Endodermal cell (in vitro differentiated cells): Measurements from ENCODE around the gene TCTN1. TPM values are rescaled to one million over a fixed set of nuclear protein-coding genes. Genes with fewer than 3 reads are reported as not detected.

Source experiments
- DNase-seq: peaks from one replicate; pipeline ENCODE4 v3.0.0-alpha.2; 2017
- H3K27ac ChIP-seq: 2 replicates; pipeline ENCODE4 v1.5.1; 2013; ENCODE audit warnings: mild to moderate bottlenecking, low read depth, low read length, moderate library complexity
- H3K27me3 ChIP-seq: 2 replicates; pipeline ENCODE4 v1.6.1; 2013; ENCODE audit warnings: mild to moderate bottlenecking, low read length, moderate library complexity; ENCODE audit not compliant: insufficient read depth, control insufficient read depth, poor library complexity, severe bottlenecking
- H3K36me3 ChIP-seq: 2 replicates; pipeline ENCODE4 v1.7.0; 2013; ENCODE audit warnings: mild to moderate bottlenecking, low read length, moderate library complexity; ENCODE audit not compliant: control insufficient read depth, insufficient read depth
- H3K4me1 ChIP-seq: one replicate; pipeline ENCODE4 v1.7.0; 2013; ENCODE audit warnings: low read length; ENCODE audit not compliant: control insufficient read depth, insufficient read depth
- H3K4me3 ChIP-seq: 2 replicates; pipeline ENCODE4 v1.5.1; 2013; ENCODE audit warnings: mild to moderate bottlenecking, low read length, moderate library complexity
- H3K9ac ChIP-seq: 2 replicates; pipeline ENCODE4 v1.6.1; 2013; ENCODE audit warnings: mild to moderate bottlenecking, low read length, moderate library complexity; ENCODE audit not compliant: poor library complexity, severe bottlenecking; ENCODE audit errors: extremely low read depth
- H3K9me3 ChIP-seq: 2 replicates; pipeline ENCODE4 v1.6.1; 2013; ENCODE audit warnings: mild to moderate bottlenecking, low read length, moderate library complexity; ENCODE audit not compliant: control insufficient read depth
- H3K27ac Mint-ChIP-seq: 2 replicates; pipeline ENCODE4 v1.8.0; 2020; ENCODE audit warnings: mixed read lengths
- H3K27me3 Mint-ChIP-seq: 2 replicates; pipeline ENCODE4 v1.8.0; 2021; ENCODE audit warnings: mild to moderate bottlenecking, mixed read lengths; ENCODE audit not compliant: insufficient read depth
- H3K36me3 Mint-ChIP-seq: 2 replicates; pipeline ENCODE4 v1.8.0; 2020; ENCODE audit warnings: low read depth, mixed read lengths
- H3K4me1 Mint-ChIP-seq: 2 replicates; pipeline ENCODE4 v1.8.0; 2020; ENCODE audit warnings: mixed read lengths
- H3K4me3 Mint-ChIP-seq: 2 replicates; pipeline ENCODE4 v1.8.0; 2020; ENCODE audit warnings: mild to moderate bottlenecking, moderate library complexity, mixed read lengths
- H3K9me3 Mint-ChIP-seq: 2 replicates; pipeline ENCODE4 v1.8.0; 2020; ENCODE audit warnings: mild to moderate bottlenecking, mixed read lengths
- WGBS, 2 experiments: methylation state at CpG; one replicate each; pipeline versions ENCODE4 v1.1.5 to v1.1.7; 2013; ENCODE audit warnings: missing lambda C conversion rate in 2 of 2, mixed read lengths in 1 of 2; ENCODE audit not compliant: insufficient coverage in 1 of 2, insufficient read length in 1 of 2; 5-methylcytosine and 5-hydroxymethylcytosine counted together
- total RNA-seq, 2 donors: library from RNA; stranded (reverse); fragmentation: NEBNext Ultra II Directional in 1 of 2; extraction: Animal tissue kit (Norgen Biotek cat#: 25700) in 1 of 2; gene quantifications; 2 replicates in 1 of 2; 3 replicates in 1 of 2; pipeline ENCODE4 v1.2.1, GENCODE V29; 2021
- TF ChIP-seq, protein P1 (sequence below): fragments of 200-600 bp; sonication (generic); conservative IDR thresholded peaks from 2 replicates; pipeline ENCODE4 v1.5.0; 2021; ENCODE audit warnings: antibody characterized with exemption, mild to moderate bottlenecking

Gene TCTN1
- total RNA-seq, 2 donors from 2014 or later, result 29.5 to 44.9 TPM

DNA sequence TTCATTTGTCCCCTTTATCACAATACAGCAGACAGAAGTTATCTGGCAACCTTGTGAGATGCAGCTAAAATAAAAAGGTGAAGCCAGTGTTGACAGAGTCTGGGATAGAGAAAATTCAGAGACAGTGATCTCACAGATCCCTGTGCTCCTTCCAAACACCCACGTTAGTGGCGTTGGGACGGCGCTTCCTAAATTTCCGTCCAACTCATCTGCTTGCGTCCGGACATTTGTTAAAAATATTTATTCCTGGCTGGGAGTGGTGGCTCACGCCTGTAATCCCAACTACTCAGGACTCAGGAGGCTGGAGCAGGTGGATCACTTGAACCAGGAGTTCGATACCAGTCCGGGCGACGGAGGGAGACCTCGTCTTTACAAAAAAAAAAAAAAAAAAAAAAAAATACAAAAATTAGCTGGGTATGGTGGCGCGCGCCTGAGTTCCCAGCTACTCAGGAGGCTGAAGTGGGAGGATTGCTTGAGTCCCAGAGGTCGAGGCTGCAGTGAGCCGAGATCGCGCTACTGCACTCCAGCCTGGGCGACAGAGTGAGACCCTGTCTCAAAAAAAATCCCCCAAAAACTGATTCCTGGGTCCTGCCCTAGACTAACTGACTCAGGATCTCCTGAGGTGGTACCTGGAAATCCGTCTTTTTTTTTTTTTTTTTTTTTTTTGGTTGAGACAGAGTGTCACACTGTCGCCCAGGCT, 708 bp upstream of the TCTN1 start:
- no peaks in the 10 kb centered on the region for H3K9me3 ChIP-seq
- no peak for DNase-seq
- Mint-ChIP-seq H3K27ac (peak overlapping the region; percentile 89), H3K27me3 (peaks cover 3% of the 10 kb centered on the region), H3K36me3 (peaks cover 3% of the 10 kb centered on the region), H3K9me3 (no peaks in the 10 kb centered on the region), H3K4me1 (no peaks in the 10 kb centered on the region), H3K4me3 (peak overlapping the region; percentile 77)
- TF ChIP-seq, protein P1, sequence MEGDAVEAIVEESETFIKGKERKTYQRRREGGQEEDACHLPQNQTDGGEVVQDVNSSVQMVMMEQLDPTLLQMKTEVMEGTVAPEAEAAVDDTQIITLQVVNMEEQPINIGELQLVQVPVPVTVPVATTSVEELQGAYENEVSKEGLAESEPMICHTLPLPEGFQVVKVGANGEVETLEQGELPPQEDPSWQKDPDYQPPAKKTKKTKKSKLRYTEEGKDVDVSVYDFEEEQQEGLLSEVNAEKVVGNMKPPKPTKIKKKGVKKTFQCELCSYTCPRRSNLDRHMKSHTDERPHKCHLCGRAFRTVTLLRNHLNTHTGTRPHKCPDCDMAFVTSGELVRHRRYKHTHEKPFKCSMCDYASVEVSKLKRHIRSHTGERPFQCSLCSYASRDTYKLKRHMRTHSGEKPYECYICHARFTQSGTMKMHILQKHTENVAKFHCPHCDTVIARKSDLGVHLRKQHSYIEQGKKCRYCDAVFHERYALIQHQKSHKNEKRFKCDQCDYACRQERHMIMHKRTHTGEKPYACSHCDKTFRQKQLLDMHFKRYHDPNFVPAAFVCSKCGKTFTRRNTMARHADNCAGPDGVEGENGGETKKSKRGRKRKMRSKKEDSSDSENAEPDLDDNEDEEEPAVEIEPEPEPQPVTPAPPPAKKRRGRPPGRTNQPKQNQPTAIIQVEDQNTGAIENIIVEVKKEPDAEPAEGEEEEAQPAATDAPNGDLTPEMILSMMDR, result no peak
- H3K27me3 ChIP-seq, result no peaks in the 10 kb centered on the region
- peak overlapping the region; percentile 88 for H3K4me3 ChIP-seq
- no peak overlapping the region for H3K27ac ChIP-seq
- peak overlapping the region; percentile 66 for H3K9ac ChIP-seq
- no peaks in the 10 kb centered on the region for H3K4me1 ChIP-seq
- H3K36me3 ChIP-seq, result no peaks in the 10 kb centered on the region
- WGBS, 2 experiments, result 76 to 87% methylated on average over 15 to 22 of the region's 23 CpGs

DNA sequence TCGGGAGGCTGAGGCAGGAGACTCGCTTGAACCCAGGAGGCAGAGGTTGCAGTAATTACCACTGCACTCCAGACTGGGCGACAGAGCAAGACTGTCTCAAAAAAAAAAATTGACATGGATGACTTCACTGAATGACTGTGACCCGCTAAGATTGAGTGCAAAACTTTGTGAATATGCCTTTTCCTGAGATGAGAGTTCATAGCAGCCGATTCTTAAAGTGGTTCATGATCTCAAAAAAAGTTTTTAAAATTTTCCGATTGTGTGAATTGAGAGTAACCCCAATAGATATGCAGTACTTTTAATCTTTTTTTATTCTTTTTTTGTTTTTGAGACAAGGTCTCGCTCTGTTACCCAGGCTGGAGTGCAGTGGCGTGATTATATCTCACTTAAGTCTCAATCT, 1.2 kb downstream of the TCTN1 start:
- TF ChIP-seq, protein P1, result no peak
- DNase-seq, result no peak
- Mint-ChIP-seq H3K4me1 (no peaks in the 10 kb centered on the region), H3K36me3 (peaks cover 3% of the 10 kb centered on the region), H3K9me3 (no peaks in the 10 kb centered on the region), H3K4me3 (peak overlapping the region; percentile 77), H3K27me3 (peaks cover 3% of the 10 kb centered on the region), H3K27ac (no peak overlapping the region)
- no peak overlapping the region for H3K4me3 ChIP-seq
- H3K9me3 ChIP-seq, result no peaks in the 10 kb centered on the region
- no peaks in the 10 kb centered on the region for H3K36me3 ChIP-seq
- no peak overlapping the region for H3K9ac ChIP-seq
- no peaks in the 10 kb centered on the region for H3K27me3 ChIP-seq
- H3K4me1 ChIP-seq, result no peaks in the 10 kb centered on the region
- WGBS, 2 experiments, result 93 to 94% methylated on average over 6 to 8 of the region's 8 CpGs
- H3K27ac ChIP-seq, result no peak overlapping the region

- H3K9ac ChIP-seq, result no peak overlapping the region
- H3K27ac ChIP-seq, result no peak overlapping the region
- no peaks in the 10 kb centered on the region for H3K36me3 ChIP-seq
- H3K4me3 Mint-ChIP-seq, result no peak overlapping the region
- no peaks in the 10 kb centered on the region for H3K27me3 ChIP-seq
- TF ChIP-seq, protein P1, result no peak
- no peaks in the 10 kb centered on the region for H3K9me3 Mint-ChIP-seq
- no peaks in the 10 kb centered on the region for H3K4me1 Mint-ChIP-seq
- H3K4me1 ChIP-seq, result no peaks in the 10 kb centered on the region
- WGBS, 2 experiments, result 95 to 100% methylated on average over 3 to 5 of the region's 5 CpGs
- no peak overlapping the region for H3K27ac Mint-ChIP-seq
- DNase-seq, result no peak
- no peaks in the 10 kb centered on the region for H3K9me3 ChIP-seq
- H3K36me3 Mint-ChIP-seq, result peaks cover 3% of the 10 kb centered on the region
- H3K4me3 ChIP-seq, result no peak overlapping the region
- H3K27me3 Mint-ChIP-seq, result peaks cover 3% of the 10 kb centered on the region
Measured at GRCh38 chr12:110616471-110617115, 2.7 kb downstream of the TCTN1 start.
